Activated T-helper 1 cell treated with anti-CD3 and anti-CD28 coated beads, Interleukin-12 subunit alpha, Interleukin-12 subunit beta, Interleukin-2, Interleukin-4 antibody, amounts not matched to agents 30 ng/mL and 10 ng/mL and 1 ng/mL, durations not matched to agents 14 hours and 24 hours and 36 hours (primary cell): ENCODE data around the gene MAP3K9. TPM values are rescaled to one million over a fixed set of nuclear protein-coding genes. Genes with fewer than 3 reads are reported as not detected.
"Not testable (repeated sequence)": the region's sequence is repeated elsewhere in the genome, so short reads cannot be mapped to it uniquely, and the experiment has no call there.

Experiments used
- DNase-seq: peaks from one replicate; pipeline ENCODE4 v3.0.0; 2021; ENCODE audit warnings: low spot score
- H3K27ac Mint-ChIP-seq: one replicate; pipeline ENCODE4 v1.8.0; 2021; ENCODE audit warnings: mild to moderate bottlenecking, mixed read lengths
- H3K27me3 Mint-ChIP-seq: one replicate; pipeline ENCODE4 v1.8.0; 2022; ENCODE audit warnings: mild to moderate bottlenecking, moderate library complexity, mixed read lengths; ENCODE audit not compliant: insufficient read depth
- H3K36me3 Mint-ChIP-seq: one replicate; pipeline ENCODE4 v1.8.0; 2021; ENCODE audit warnings: low read depth, mixed read lengths
- H3K4me1 Mint-ChIP-seq: one replicate; pipeline ENCODE4 v1.8.0; 2021; ENCODE audit warnings: low read depth, mixed read lengths
- H3K4me3 Mint-ChIP-seq: one replicate; pipeline ENCODE4 v1.8.0; 2021; ENCODE audit warnings: mild to moderate bottlenecking, moderate library complexity, mixed read lengths
- H3K9me3 Mint-ChIP-seq: one replicate; pipeline ENCODE4 v1.8.0; 2021; ENCODE audit warnings: mixed read lengths
- intact Hi-C: fragments of 100-400 bp; cut with micrococcal nuclease; formaldehyde crosslinking; loops from one replicate; pipeline ENCODE4 v1.15.1; 2024
- total RNA-seq: library from RNA; stranded (reverse); gene quantifications from 2 replicates; pipeline ENCODE4 v1.2.3, GENCODE V29; 2022

The MAP3K9 gene
- total RNA-seq, 1 donor from 2014 or later: 4.1 TPM

- Mint-ChIP-seq H3K4me1 (peaks cover 9% of the 10 kb centered on the region), H3K36me3 (no peaks in the 10 kb centered on the region), H3K27me3 (peaks cover 6% of the 10 kb centered on the region), H3K4me3 (no peak overlapping the region), H3K27ac (no peak overlapping the region), H3K9me3 (no peaks in the 10 kb centered on the region)
- intact Hi-C loops: no loop called here
- DNase-seq: no peak
Measured at GRCh38 chr14:70708717-70709570, 100.4 kb downstream of the MAP3K9 start.

- H3K36me3 Mint-ChIP-seq: no peaks in the 10 kb centered on the region
- DNase-seq: no peak
- no peak overlapping the region for H3K4me3 Mint-ChIP-seq
Measured at GRCh38 chr14:70707138-70708038, 101.9 kb downstream of the MAP3K9 start.

GRCh38 chr14:70706177-70706576, 103.1 kb downstream of the MAP3K9 start:
- intact Hi-C loops: no loop called here
- no peak overlapping the region for H3K27ac Mint-ChIP-seq
- H3K4me1 Mint-ChIP-seq: peaks cover 6% of the 10 kb centered on the region
- no peaks in the 10 kb centered on the region for H3K9me3 Mint-ChIP-seq
- no peak overlapping the region for H3K4me3 Mint-ChIP-seq
- peaks cover 6% of the 10 kb centered on the region for H3K27me3 Mint-ChIP-seq
- no peaks in the 10 kb centered on the region for H3K36me3 Mint-ChIP-seq
- DNase-seq: no peak

More at GRCh38 chr14:70707138-70708038, 101.9 kb downstream of the MAP3K9 start:
- peaks cover 6% of the 10 kb centered on the region for H3K27me3 Mint-ChIP-seq
- intact Hi-C loops: no loop called here
- peaks cover 6% of the 10 kb centered on the region for H3K4me1 Mint-ChIP-seq
- no peaks in the 10 kb centered on the region for H3K9me3 Mint-ChIP-seq
- H3K27ac Mint-ChIP-seq: no peak overlapping the region

DNA sequence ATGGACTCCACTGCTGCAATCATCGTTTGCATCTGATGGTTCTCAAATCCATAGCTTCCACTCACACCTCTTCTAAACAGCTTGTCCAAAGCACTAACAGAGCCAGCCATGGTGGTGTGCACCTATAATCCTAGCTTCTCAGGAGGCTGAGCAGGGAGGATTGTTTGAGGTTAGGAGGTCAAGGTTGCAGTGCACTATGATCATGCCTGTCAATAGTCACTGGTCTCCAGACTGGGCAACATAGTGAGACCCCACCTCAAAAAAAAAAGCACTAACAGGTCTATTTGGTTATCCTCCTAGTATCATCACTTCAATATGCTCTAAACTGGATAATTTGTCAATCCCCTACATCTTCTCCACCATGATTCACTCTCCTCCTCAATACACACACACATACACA, 104.4 kb downstream of the MAP3K9 start:
- DNase-seq: no peak
- intact Hi-C loops: no loop called here
- no peaks in the 10 kb centered on the region for H3K9me3 Mint-ChIP-seq
- no peak overlapping the region for H3K27ac Mint-ChIP-seq
- H3K4me1 Mint-ChIP-seq: peaks cover 6% of the 10 kb centered on the region
- H3K4me3 Mint-ChIP-seq: no peak overlapping the region
- H3K27me3 Mint-ChIP-seq: peaks cover 6% of the 10 kb centered on the region
- H3K36me3 Mint-ChIP-seq: no peaks in the 10 kb centered on the region

DNA sequence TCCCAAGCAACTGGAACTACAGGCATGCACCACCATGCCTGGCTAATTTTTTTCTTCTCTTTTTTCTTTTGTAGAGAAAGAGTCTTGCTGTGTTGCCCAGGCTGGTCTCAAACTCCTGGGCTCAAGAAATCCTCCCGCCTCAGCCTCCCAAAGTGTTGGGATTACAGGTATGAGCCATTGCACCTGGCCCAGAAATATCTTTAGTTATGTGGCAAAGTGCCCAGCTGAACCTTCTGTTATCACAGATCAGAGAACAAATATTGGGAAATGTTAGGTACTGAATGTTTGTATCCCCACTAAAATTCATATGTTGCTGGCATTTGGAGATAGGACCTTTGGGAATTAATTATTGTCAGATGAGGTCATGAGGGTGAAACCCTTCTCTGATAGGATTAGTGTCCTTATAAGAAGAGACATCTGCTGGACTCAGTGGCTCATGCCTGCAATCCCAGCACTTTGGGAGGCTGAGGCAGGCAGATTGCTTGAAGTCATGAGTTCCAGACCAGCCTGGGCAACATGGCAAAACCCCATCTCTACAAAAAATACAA, 105.6 kb downstream of the MAP3K9 start:
- H3K4me3 Mint-ChIP-seq, H3K4me1 Mint-ChIP-seq, H3K36me3 Mint-ChIP-seq, intact Hi-C loops, DNase-seq, H3K9me3 Mint-ChIP-seq, H3K27me3 Mint-ChIP-seq, H3K27ac Mint-ChIP-seq: not testable (repeated sequence)

GRCh38 chr14:70702161-70702560, 107.2 kb downstream of the MAP3K9 start:
- no peak overlapping the region for H3K4me3 Mint-ChIP-seq
- intact Hi-C loops: no loop called here
- H3K9me3 Mint-ChIP-seq: no peaks in the 10 kb centered on the region
- H3K36me3 Mint-ChIP-seq: no peaks in the 10 kb centered on the region
- peaks cover 2% of the 10 kb centered on the region for H3K4me1 Mint-ChIP-seq
- DNase-seq: no peak
- peaks cover 6% of the 10 kb centered on the region for H3K27me3 Mint-ChIP-seq
- H3K27ac Mint-ChIP-seq: no peak overlapping the region

GRCh38 chr14:70701610-70702009, 107.7 kb downstream of the MAP3K9 start:
- Mint-ChIP-seq H3K27ac (no peak overlapping the region), H3K4me1 (no peaks in the 10 kb centered on the region), H3K9me3 (no peaks in the 10 kb centered on the region), H3K4me3 (no peak overlapping the region), H3K27me3 (peaks cover 6% of the 10 kb centered on the region), H3K36me3 (no peaks in the 10 kb centered on the region)
- intact Hi-C loops: no loop called here
- no peak for DNase-seq

DNA sequence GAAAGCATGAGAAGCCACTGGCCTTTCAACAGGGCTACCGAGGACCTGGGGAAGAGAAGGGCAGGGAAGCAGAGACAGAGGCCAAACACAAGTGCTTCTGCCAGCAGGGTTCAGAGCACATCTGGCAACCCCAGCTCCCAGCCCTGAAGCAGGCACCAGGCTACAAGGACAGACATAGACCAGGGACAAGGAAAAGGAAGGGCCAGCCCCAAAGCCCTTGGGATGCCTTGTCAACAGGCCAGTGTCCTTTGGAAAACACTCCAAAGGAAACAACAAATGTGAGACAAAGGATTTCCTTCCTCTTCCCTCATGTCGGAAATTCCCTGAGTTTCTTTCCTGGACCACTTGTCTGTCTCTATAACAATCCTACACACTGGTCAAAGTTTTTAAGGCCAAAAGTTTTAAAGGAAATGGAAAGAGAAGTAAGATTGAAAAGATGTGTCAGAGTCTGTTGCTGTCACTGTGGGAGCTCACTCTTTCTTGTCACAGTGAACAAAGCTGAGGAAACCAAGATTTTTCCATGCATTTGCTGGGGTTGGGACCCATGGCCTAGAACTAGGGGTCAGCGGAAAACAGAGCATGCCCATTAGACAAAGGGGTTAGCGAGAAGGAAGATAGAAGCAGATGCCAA, 108.2 kb downstream of the MAP3K9 start:
- H3K27ac Mint-ChIP-seq: no peak overlapping the region
- no peaks in the 10 kb centered on the region for H3K4me1 Mint-ChIP-seq
- H3K36me3 Mint-ChIP-seq: no peaks in the 10 kb centered on the region
- H3K4me3 Mint-ChIP-seq: no peak overlapping the region
- H3K9me3 Mint-ChIP-seq: no peaks in the 10 kb centered on the region
- DNase-seq: no peak
- H3K27me3 Mint-ChIP-seq: peaks cover 6% of the 10 kb centered on the region
- intact Hi-C loops: no loop called here

DNA sequence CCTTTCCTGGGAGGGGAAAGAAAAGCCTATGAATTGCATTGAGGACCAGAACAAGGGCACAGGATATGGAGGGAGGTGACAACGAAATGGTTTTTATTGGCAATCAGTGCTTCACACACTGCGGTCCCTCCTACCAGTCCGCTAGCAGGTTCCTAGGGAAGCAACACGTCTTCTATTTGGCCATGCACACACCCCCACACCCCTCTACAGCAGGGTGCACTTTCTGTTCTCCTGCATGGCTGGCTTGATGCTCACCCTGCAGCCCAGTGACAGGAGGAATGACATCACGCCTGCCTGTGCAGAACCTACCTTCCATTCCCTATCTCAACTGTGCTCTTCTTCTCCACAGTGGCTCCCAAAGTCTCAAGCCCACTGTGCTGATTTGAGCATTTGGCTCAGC, 109.7 kb downstream of the MAP3K9 start:
- no peaks in the 10 kb centered on the region for H3K36me3 Mint-ChIP-seq
- no peaks in the 10 kb centered on the region for H3K4me1 Mint-ChIP-seq
- H3K27ac Mint-ChIP-seq: no peak overlapping the region
- no peak overlapping the region for H3K4me3 Mint-ChIP-seq
- no peak for DNase-seq
- H3K27me3 Mint-ChIP-seq: no peaks in the 10 kb centered on the region
- intact Hi-C loops: no loop called here
- H3K9me3 Mint-ChIP-seq: no peaks in the 10 kb centered on the region

DNA sequence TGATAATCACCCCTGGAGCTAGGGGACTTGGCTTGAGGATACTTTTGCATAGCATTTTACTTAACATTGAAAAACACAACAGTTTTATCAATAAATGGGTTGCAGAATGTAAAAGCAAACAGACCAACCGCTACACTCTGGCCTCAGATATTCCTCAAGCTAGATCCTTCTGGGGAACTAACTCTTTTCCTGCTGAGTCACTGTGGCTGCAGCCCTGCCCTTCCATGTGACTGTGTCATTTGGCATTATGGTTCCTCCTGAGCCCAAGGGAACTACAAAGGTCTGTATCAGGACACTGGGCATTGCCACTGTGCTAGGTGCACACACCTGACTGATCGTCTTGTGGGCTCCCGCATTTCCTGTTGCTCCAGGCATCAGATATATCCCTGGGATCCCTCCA, 111.0 kb downstream of the MAP3K9 start:
- no peak for DNase-seq
- H3K4me1 Mint-ChIP-seq: no peaks in the 10 kb centered on the region
- no peaks in the 10 kb centered on the region for H3K27me3 Mint-ChIP-seq
- intact Hi-C loops: no loop called here
- no peaks in the 10 kb centered on the region for H3K9me3 Mint-ChIP-seq
- H3K36me3 Mint-ChIP-seq: no peaks in the 10 kb centered on the region
- H3K4me3 Mint-ChIP-seq: no peak overlapping the region
- H3K27ac Mint-ChIP-seq: no peak overlapping the region

DNA sequence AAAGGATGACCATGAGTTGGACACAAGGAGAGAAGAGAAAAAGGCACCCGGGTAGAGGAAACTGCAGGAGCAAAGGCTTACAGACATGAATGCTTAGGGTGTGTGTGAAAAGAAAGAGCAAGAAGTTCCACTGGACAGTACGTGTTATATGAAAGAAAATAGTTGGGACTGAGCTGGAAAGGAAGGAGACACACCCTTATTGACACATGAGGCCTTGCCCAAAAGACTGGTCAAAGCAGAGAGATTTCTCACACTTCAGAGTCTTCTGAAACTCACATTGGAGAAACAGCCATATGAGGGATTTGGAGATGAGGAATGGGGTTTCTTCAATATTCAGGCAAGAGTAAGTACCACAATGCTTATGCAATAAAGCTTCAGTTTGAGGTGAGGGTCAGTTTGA, 111.6 kb downstream of the MAP3K9 start:
- Mint-ChIP-seq H3K27ac (no peak overlapping the region), H3K9me3 (no peaks in the 10 kb centered on the region), H3K27me3 (no peaks in the 10 kb centered on the region), H3K4me3 (no peak overlapping the region), H3K36me3 (no peaks in the 10 kb centered on the region), H3K4me1 (no peaks in the 10 kb centered on the region)
- no peak for DNase-seq
- intact Hi-C loops: no loop called here

GRCh38 chr14:70696026-70696425, 113.3 kb downstream of the MAP3K9 start:
- no peaks in the 10 kb centered on the region for H3K27me3 Mint-ChIP-seq
- H3K27ac Mint-ChIP-seq: no peak overlapping the region
- intact Hi-C loops: no loop called here
- H3K4me3 Mint-ChIP-seq: no peak overlapping the region
- H3K9me3 Mint-ChIP-seq: no peaks in the 10 kb centered on the region
- H3K4me1 Mint-ChIP-seq: no peaks in the 10 kb centered on the region
- H3K36me3 Mint-ChIP-seq: no peaks in the 10 kb centered on the region
- DNase-seq: no peak
